ENCODE data around the gene VAMP3.

- no peak for TF ChIP-seq POLR2A (IDR thresholded peaks at IDR 0.05)
- TF ChIP-seq CTCF (IDR thresholded peaks at IDR 0.05) = no peak
- no peak for TF ChIP-seq POLR2AphosphoS5 (IDR thresholded peaks at IDR 0.05)
- TF ChIP-seq EP300 (IDR thresholded peaks at IDR 0.05; ENCODE audit: low read depth) = no peak
These were observed 463 bp upstream of the VAMP3 start for GRCh38 chr1:7770669-7770996.

Data from transverse colon (tissue), 4 donors.